Measurements from ENCODE around the gene SP7.
A peak's percentile ranks its signal among the peaks of the same experiment; 100 is the strongest.

SP7 gene

DNA sequence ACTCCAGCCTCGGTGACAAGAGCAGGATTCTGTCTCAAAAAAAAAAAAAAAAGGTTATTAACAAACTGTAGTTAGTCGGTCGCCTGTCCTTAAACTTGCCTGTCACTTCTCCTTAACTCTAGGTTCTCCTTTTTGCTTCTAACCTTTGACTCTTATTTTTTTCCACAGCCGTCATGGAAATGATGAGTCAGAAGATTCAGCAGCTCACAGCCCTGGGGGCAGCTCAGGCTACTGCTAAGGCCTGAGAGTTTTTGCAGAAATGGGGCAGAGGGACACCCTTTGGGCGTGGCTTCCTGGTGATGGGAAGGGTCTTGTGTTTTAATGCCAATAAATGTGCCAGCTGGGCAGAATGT, 37.1 kb downstream of the SP7 start:
- TF ChIP-seq, protein P1, sequence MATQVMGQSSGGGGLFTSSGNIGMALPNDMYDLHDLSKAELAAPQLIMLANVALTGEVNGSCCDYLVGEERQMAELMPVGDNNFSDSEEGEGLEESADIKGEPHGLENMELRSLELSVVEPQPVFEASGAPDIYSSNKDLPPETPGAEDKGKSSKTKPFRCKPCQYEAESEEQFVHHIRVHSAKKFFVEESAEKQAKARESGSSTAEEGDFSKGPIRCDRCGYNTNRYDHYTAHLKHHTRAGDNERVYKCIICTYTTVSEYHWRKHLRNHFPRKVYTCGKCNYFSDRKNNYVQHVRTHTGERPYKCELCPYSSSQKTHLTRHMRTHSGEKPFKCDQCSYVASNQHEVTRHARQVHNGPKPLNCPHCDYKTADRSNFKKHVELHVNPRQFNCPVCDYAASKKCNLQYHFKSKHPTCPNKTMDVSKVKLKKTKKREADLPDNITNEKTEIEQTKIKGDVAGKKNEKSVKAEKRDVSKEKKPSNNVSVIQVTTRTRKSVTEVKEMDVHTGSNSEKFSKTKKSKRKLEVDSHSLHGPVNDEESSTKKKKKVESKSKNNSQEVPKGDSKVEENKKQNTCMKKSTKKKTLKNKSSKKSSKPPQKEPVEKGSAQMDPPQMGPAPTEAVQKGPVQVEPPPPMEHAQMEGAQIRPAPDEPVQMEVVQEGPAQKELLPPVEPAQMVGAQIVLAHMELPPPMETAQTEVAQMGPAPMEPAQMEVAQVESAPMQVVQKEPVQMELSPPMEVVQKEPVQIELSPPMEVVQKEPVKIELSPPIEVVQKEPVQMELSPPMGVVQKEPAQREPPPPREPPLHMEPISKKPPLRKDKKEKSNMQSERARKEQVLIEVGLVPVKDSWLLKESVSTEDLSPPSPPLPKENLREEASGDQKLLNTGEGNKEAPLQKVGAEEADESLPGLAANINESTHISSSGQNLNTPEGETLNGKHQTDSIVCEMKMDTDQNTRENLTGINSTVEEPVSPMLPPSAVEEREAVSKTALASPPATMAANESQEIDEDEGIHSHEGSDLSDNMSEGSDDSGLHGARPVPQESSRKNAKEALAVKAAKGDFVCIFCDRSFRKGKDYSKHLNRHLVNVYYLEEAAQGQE (IDR thresholded peaks at IDR 0.05; ENCODE audit: insufficient read depth in 1 of 2, low read depth in 2 of 2, low read length in 2 of 2), result no peak
- no peak for TF ChIP-seq SIN3A (IDR thresholded peaks at IDR 0.05; ENCODE audit: borderline replicate concordance, insufficient read depth, low read length)

DNA sequence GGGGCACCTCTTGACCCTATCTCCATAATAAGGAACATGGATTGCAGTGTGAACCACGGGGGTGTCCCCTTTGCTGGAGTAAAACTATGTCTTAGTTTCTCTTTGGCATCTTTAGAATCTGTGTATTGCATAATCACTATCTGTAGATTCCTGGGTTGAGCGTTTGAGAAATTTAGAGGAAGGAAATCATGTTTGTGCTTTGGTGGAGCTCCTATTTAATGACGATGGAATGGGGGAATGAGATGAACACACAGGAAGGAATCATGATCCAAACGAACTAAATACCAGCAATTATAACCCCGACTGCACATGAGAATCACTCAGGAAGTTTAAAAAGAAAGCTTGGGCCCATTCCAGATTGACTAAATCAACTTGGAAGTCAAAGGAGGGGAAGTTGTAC, 38.0 kb downstream of the SP7 start:
- TF ChIP-seq FOXP2 (optimal IDR thresholded peaks at IDR 0.05; ENCODE audit: borderline replicate concordance, extremely low read depth, extremely low read length, insufficient read depth), result no peak
- TF ChIP-seq POLR2AphosphoS5 (IDR thresholded peaks at IDR 0.05; ENCODE audit: low read depth, low read length), result no peak
- TF ChIP-seq, protein P1 (IDR thresholded peaks at IDR 0.05; ENCODE audit: insufficient read depth in 1 of 2, low read depth in 2 of 2, low read length in 2 of 2), result no peak
- TF ChIP-seq SIN3A (IDR thresholded peaks at IDR 0.05; ENCODE audit: borderline replicate concordance, insufficient read depth, low read length), result no peak
- TF ChIP-seq TAF1 (IDR thresholded peaks at IDR 0.05; ENCODE audit: borderline replicate concordance, insufficient read depth, low read length), result no peak

DNA sequence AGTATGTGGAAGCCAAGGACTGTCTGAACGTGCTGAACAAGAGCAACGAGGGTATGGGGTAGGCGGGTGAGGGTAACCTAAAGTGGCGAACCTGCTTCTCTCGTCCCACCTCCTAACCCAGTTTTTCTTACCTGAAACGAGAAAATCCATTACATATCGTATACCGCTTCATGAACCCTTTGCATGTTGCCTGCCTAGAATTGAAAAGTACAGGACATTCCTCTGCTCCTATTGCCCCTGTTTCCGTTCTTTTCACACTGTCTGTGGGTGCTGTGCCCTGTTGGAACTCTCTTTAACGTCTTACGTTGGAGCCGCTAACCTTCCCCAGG, 40.3 kb downstream of the SP7 start:
- TF ChIP-seq FOXP2 (optimal IDR thresholded peaks at IDR 0.05; ENCODE audit: borderline replicate concordance, extremely low read depth, extremely low read length, insufficient read depth), result no peak
- TF ChIP-seq, protein P1 (IDR thresholded peaks at IDR 0.05; ENCODE audit: insufficient read depth in 1 of 2, low read depth in 2 of 2, low read length in 2 of 2), result no peak
- no peak for TF ChIP-seq POLR2AphosphoS5 (IDR thresholded peaks at IDR 0.05; ENCODE audit: low read depth, low read length)
- TF ChIP-seq SIN3A (IDR thresholded peaks at IDR 0.05; ENCODE audit: borderline replicate concordance, insufficient read depth, low read length), result no peak
- no peak for TF ChIP-seq TAF1 (IDR thresholded peaks at IDR 0.05; ENCODE audit: borderline replicate concordance, insufficient read depth, low read length)

DNA sequence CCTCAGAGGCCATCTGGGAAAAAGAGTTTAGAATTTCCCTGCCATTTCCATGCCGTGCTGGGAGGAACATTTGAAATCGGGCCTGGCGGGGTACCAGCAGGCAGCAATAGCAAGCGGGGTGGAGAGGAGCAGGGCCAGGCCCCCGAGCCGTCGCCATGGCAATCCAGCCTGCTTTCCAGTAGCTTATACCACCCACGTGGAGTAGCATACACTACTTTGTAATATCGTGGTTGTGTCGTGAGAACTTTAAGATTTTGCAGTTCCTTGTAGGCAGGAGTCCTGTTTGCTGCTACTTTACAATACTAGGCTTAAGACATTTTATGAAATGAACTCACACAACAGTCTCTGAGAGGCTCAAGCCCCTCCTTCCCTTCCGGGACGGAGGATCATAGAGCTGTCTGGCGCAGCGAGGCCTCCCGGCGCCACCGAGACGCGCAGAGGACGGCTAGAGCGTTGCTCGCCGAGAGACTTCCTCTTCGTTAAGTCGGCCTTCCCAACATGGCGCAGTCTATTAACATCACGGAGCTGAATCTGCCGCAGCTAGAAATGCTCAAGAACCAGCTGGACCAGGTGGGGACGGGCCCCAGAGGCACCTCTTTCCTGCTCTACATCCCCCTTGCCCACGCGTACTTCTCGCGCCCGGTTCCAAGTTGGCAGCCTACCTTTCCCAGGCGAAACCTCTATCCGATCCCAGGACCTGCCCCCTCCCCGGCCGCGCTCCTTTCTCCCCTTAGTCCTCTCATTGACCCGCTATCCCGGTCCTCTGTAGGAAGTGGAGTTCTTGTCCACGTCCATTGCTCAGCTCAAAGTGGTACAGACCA, 40.9 kb downstream of the SP7 start, which contains the start of gene PFDN5:
Gene PFDN5, plus strand, starts transcription at position 473 of the 821 bp plus-strand sequence. Its CDS starts 26 bp downstream, at position 499.
- TF ChIP-seq TAF1 (IDR thresholded peaks at IDR 0.05; ENCODE audit: borderline replicate concordance, insufficient read depth, low read length) (peak; percentile 96), SIN3A (IDR thresholded peaks at IDR 0.05; ENCODE audit: borderline replicate concordance, insufficient read depth, low read length) (peak; percentile 61; the same call in 1 of the 2 replicates), FOXP2 (optimal IDR thresholded peaks at IDR 0.05; ENCODE audit: borderline replicate concordance, extremely low read depth, extremely low read length, insufficient read depth) (peak; percentile 54), POLR2AphosphoS5 (IDR thresholded peaks at IDR 0.05; ENCODE audit: low read depth, low read length) (peak; percentile 87)
- TF ChIP-seq, protein P1 (IDR thresholded peaks at IDR 0.05; ENCODE audit: insufficient read depth in 1 of 2, low read depth in 2 of 2, low read length in 2 of 2), result peak; percentile 14 to 56; a peak in 1 of 4 replicates
